ENCODE measurements around the gene FOCAD.

Gene FOCAD

GRCh38 chr9:20870115-20870514 is 186.1 kb downstream of the FOCAD start:
- no peak for TF ChIP-seq REST (IDR thresholded peaks at IDR 0.05; ENCODE audit: low read depth)
- no peak for TF ChIP-seq EP300 (IDR thresholded peaks at IDR 0.05; ENCODE audit: borderline replicate concordance)
- no peak for TF ChIP-seq MAX (IDR thresholded peaks at IDR 0.05)
- TF ChIP-seq RAD21 (IDR thresholded peaks at IDR 0.05; ENCODE audit: low read depth) = no peak
- no peak for TF ChIP-seq EGR1 (IDR thresholded peaks at IDR 0.05)
- no peak for TF ChIP-seq YY1 (IDR thresholded peaks at IDR 0.05; ENCODE audit: low read depth)
- no peak for TF ChIP-seq CREB1 (IDR thresholded peaks at IDR 0.05; ENCODE audit: low read depth)
- no peak for TF ChIP-seq CEBPB (IDR thresholded peaks at IDR 0.05)
- no peak for TF ChIP-seq FOXM1 (IDR thresholded peaks at IDR 0.05; ENCODE audit: borderline replicate concordance, low read depth)
- no peak for TF ChIP-seq TCF12 (IDR thresholded peaks at IDR 0.05; ENCODE audit: low read depth)
- no peak for TF ChIP-seq NFIC (IDR thresholded peaks at IDR 0.05)
- no peak for TF ChIP-seq TEAD4 (IDR thresholded peaks at IDR 0.05)
- no peak for TF ChIP-seq ZBTB7A (IDR thresholded peaks at IDR 0.05; ENCODE audit: low read depth)

- TF ChIP-seq EP300 (IDR thresholded peaks at IDR 0.05; ENCODE audit: borderline replicate concordance) (no peak), TCF12 (IDR thresholded peaks at IDR 0.05; ENCODE audit: low read depth) (no peak), NFIC (IDR thresholded peaks at IDR 0.05) (no peak), USF1 (IDR thresholded peaks at IDR 0.05) (no peak), CREB1 (IDR thresholded peaks at IDR 0.05; ENCODE audit: low read depth) (no peak), ZBTB7A (IDR thresholded peaks at IDR 0.05; ENCODE audit: low read depth) (no peak)
Observed at GRCh38 chr9:20872340-20872977, 188.4 kb downstream of the FOCAD start.

- no peak for TF ChIP-seq NFIC (IDR thresholded peaks at IDR 0.05)
- no peak for TF ChIP-seq REST (IDR thresholded peaks at IDR 0.05; ENCODE audit: low read depth)
- TF ChIP-seq EP300 (IDR thresholded peaks at IDR 0.05; ENCODE audit: borderline replicate concordance) = no peak
- TF ChIP-seq ZBTB7A (IDR thresholded peaks at IDR 0.05; ENCODE audit: low read depth) = no peak
- no peak for TF ChIP-seq CEBPB (IDR thresholded peaks at IDR 0.05)
- no peak for TF ChIP-seq TEAD4 (IDR thresholded peaks at IDR 0.05)
- no peak for TF ChIP-seq CREB1 (IDR thresholded peaks at IDR 0.05; ENCODE audit: low read depth)
- no peak for TF ChIP-seq EGR1 (IDR thresholded peaks at IDR 0.05)
- no peak for TF ChIP-seq TAF1 (IDR thresholded peaks at IDR 0.05; ENCODE audit: low read depth)
- no peak for TF ChIP-seq RAD21 (IDR thresholded peaks at IDR 0.05; ENCODE audit: low read depth)
- TF ChIP-seq FOXM1 (IDR thresholded peaks at IDR 0.05; ENCODE audit: borderline replicate concordance, low read depth) = no peak
Observed at GRCh38 chr9:20873240-20873865, 189.3 kb downstream of the FOCAD start.

GRCh38 chr9:20880271-20880670 is 196.2 kb downstream of the FOCAD start:
- TF ChIP-seq RAD21 (IDR thresholded peaks at IDR 0.05; ENCODE audit: low read depth) (no peak), EGR1 (IDR thresholded peaks at IDR 0.05) (no peak), EP300 (IDR thresholded peaks at IDR 0.05; ENCODE audit: borderline replicate concordance) (no peak), MAX (IDR thresholded peaks at IDR 0.05) (no peak), ZBTB7A (IDR thresholded peaks at IDR 0.05; ENCODE audit: low read depth) (no peak), CEBPB (IDR thresholded peaks at IDR 0.05) (no peak), USF1 (IDR thresholded peaks at IDR 0.05) (no peak), TEAD4 (IDR thresholded peaks at IDR 0.05) (no peak)

- no peak for TF ChIP-seq CREB1 (IDR thresholded peaks at IDR 0.05; ENCODE audit: low read depth)
Observed at GRCh38 chr9:20880675-20881074, 196.6 kb downstream of the FOCAD start.

GRCh38 chr9:20884985-20885593 is 201.0 kb downstream of the FOCAD start:
- TF ChIP-seq TEAD4 (IDR thresholded peaks at IDR 0.05) (no peak), TCF12 (IDR thresholded peaks at IDR 0.05; ENCODE audit: low read depth) (no peak), MAX (IDR thresholded peaks at IDR 0.05) (no peak), TAF1 (IDR thresholded peaks at IDR 0.05; ENCODE audit: low read depth) (no peak), EGR1 (IDR thresholded peaks at IDR 0.05) (no peak), ZBTB7A (IDR thresholded peaks at IDR 0.05; ENCODE audit: low read depth) (no peak), RAD21 (IDR thresholded peaks at IDR 0.05; ENCODE audit: low read depth) (peak; percentile 44)

Measured in Ishikawa (cell line).